GM23338 (cell line): Measurements from ENCODE around the gene GSTK1. TPM values are rescaled to one million over a fixed set of nuclear protein-coding genes. Genes with fewer than 3 reads are reported as not detected.

ENCODE experiments used
- ETS1 ChIP-seq: IDR thresholded peaks from 2 replicates; pipeline ENCODE4 v1.6.1; 2016; ENCODE audit warnings: antibody characterized with exemption
- STAT1 ChIP-seq: IDR thresholded peaks from one replicate; pipeline ENCODE4 v1.6.1; 2016; ENCODE audit warnings: antibody characterized with exemption; ENCODE audit not compliant: unreplicated experiment
- ZNF114 ChIP-seq: fragments of 250-450 bp; sonication (Bioruptor Pico); IDR thresholded peaks from 2 replicates; pipeline ENCODE4 v1.5.0; 2020; ENCODE audit warnings: mild to moderate bottlenecking, moderate library complexity
- ZNF462 ChIP-seq: fragments of 250-450 bp; sonication (Bioruptor Pico); IDR thresholded peaks from 2 replicates; pipeline ENCODE4 v1.5.0; 2020; ENCODE audit warnings: mild to moderate bottlenecking, moderate library complexity
- polyA plus RNA-seq: library from polyadenylated mRNA; unstranded; fragments of >200 nt; fragmentation: Nextera tagmentation; extraction: Ambion mirVana; gene quantifications from 2 replicates; pipeline ENCODE4 v1.2.1, GENCODE V29; 2016
- small RNA-seq: library from RNA; depleted of rRNA; stranded (forward); fragments of <200 nt; gene quantifications from one replicate; pipeline ENCODE3, GENCODE V24; 2014; ENCODE audit warnings: low replicate concordance
- total RNA-seq: library from RNA; depleted of rRNA; stranded (reverse); fragments of >200 nt; shearing (Covaris generic); gene quantifications from 2 replicates; pipeline ENCODE4 v1.2.3, GENCODE V29; 2014; rRNA removed

The GSTK1 gene
- total and polyA plus RNA-seq, 2 experiments from 2014 or later, result 26.4 to 27.5 TPM

- TF ChIP-seq ZNF462 (CRISPR knock-in tag), result no peak
- TF ChIP-seq ZNF114 (CRISPR knock-in tag), result no peak
- TF ChIP-seq STAT1, result no peak
- no peak for TF ChIP-seq ETS1
Observed at GRCh38 chr7:143318661-143319060, 55.4 kb downstream of the GSTK1 start (continued).

Small RNA genes lying within 50 kb of the gene (small RNA-seq; reads per million reads assigned to genes)
- not detected for gene AC073342.3
- gene RN7SL481P, result not detected
- gene RN7SL535P, result not detected

Other genes starting within 250 kb of the GSTK1 start
- 2.6 TPM in 1 of 2 replicates, not detected in the other for gene OR9A2, start 236.3 kb upstream of the GSTK1 start, total RNA-seq
- not detected in 2 replicates for gene OR9A2, start 236.3 kb upstream of the GSTK1 start, polyA plus RNA-seq
- gene OR6V1, start 211.1 kb upstream of the GSTK1 start, total RNA-seq, result not detected in 2 replicates
- not detected in 2 replicates for gene OR6V1, start 211.1 kb upstream of the GSTK1 start, polyA plus RNA-seq
- not detected in 2 replicates for gene PIP, start 131.4 kb upstream of the GSTK1 start, total RNA-seq
- gene PIP, start 131.4 kb upstream of the GSTK1 start, polyA plus RNA-seq, result not detected in 2 replicates
- gene TAS2R39, start 80.0 kb upstream of the GSTK1 start, total RNA-seq, result 0.21 TPM in 1 of 2 replicates, not detected in the other
- gene TAS2R39, start 80.0 kb upstream of the GSTK1 start, polyA plus RNA-seq, result not detected in 2 replicates
- gene TAS2R40, start 41.4 kb upstream of the GSTK1 start, total RNA-seq, result not detected in 2 replicates
- not detected in 2 replicates for gene TAS2R40, start 41.4 kb upstream of the GSTK1 start, polyA plus RNA-seq
- gene TMEM139, start 21.5 kb downstream of the GSTK1 start, total RNA-seq, result 2.3 and 3.6 TPM in 2 replicates
- gene TMEM139, start 21.5 kb downstream of the GSTK1 start, polyA plus RNA-seq, result 1.7 and 3.3 TPM in 2 replicates
- gene CASP2, start 24.9 kb downstream of the GSTK1 start, total RNA-seq, result 15.7 and 21.8 TPM in 2 replicates
- gene CASP2, start 24.9 kb downstream of the GSTK1 start, polyA plus RNA-seq, result 13.7 and 17.7 TPM in 2 replicates
- 0.23 and 0.38 TPM in 2 replicates for gene CLCN1, start 52.7 kb downstream of the GSTK1 start, total RNA-seq
- gene CLCN1, start 52.7 kb downstream of the GSTK1 start, polyA plus RNA-seq, result 0.43 and 0.48 TPM in 2 replicates
- 28.8 and 30.2 TPM in 2 replicates for gene FAM131B, start 99.3 kb downstream of the GSTK1 start, total RNA-seq
- gene FAM131B, start 99.3 kb downstream of the GSTK1 start, polyA plus RNA-seq, result 4.7 and 5.4 TPM in 2 replicates
- 132 and 141 TPM in 2 replicates for gene ZYX, start 117.9 kb downstream of the GSTK1 start, total RNA-seq
- 108 and 111 TPM in 2 replicates for gene ZYX, start 117.9 kb downstream of the GSTK1 start, polyA plus RNA-seq
- 119 and 154 TPM in 2 replicates for gene EPHA1, start 145.4 kb downstream of the GSTK1 start, total RNA-seq
- gene EPHA1, start 145.4 kb downstream of the GSTK1 start, polyA plus RNA-seq, result 60.7 and 66.1 TPM in 2 replicates
- 4.0 and 5.0 TPM in 2 replicates for gene TAS2R60, start 180.0 kb downstream of the GSTK1 start, total RNA-seq
- gene TAS2R60, start 180.0 kb downstream of the GSTK1 start, polyA plus RNA-seq, result 0.37 TPM in 1 of 2 replicates, not detected in the other
- 1.2 and 2.9 TPM in 2 replicates for gene TAS2R41, start 214.4 kb downstream of the GSTK1 start, total RNA-seq
- gene TAS2R41, start 214.4 kb downstream of the GSTK1 start, polyA plus RNA-seq, result not detected in 2 replicates